Activated naive CD8-positive, alpha-beta T cell (primary cell): ENCODE results near the gene CIDEB.

Experiments
- H3K27ac Mint-ChIP-seq: one replicate; pipeline ENCODE4 v1.8.0; 2021; ENCODE audit warnings: mixed read lengths
- H3K27me3 Mint-ChIP-seq: one replicate; pipeline ENCODE4 v1.8.0; 2021; ENCODE audit warnings: mixed read lengths
- H3K36me3 Mint-ChIP-seq: one replicate; pipeline ENCODE4 v1.8.0; 2021; ENCODE audit warnings: mixed read lengths
- H3K4me1 Mint-ChIP-seq: one replicate; pipeline ENCODE4 v1.8.0; 2021; ENCODE audit warnings: low read depth, mixed read lengths
- H3K4me3 Mint-ChIP-seq: one replicate; pipeline ENCODE4 v1.8.0; 2021; ENCODE audit warnings: mild to moderate bottlenecking, mixed read lengths
- H3K9me3 Mint-ChIP-seq: one replicate; pipeline ENCODE4 v1.8.0; 2021; ENCODE audit warnings: low read depth, mixed read lengths

CIDEB gene

DNA sequence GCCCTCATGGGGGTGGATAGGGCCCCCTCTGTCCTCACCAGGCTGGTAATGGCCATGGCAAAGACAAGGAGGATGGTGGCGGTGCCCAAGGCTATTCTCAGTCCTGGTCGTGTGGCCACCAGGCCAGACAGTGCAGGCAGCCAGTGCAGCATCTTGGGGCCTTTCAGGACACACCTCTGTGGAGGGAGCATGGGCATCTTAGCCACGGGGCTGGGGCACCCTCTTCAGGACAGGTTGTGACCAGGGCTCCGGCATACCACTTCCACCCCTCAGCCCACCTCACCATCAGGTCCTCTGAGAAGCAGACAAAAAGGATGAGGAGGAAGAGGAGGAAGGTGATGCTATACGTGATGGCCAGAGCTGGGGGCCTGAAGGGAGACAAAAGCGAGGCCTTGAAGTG lies 16.2 kb upstream of the CIDEB start:
- H3K4me3 Mint-ChIP-seq: no peak overlapping the region
- H3K4me1 Mint-ChIP-seq: peaks cover 10% of the 10 kb centered on the region
- H3K36me3 Mint-ChIP-seq: no peaks in the 10 kb centered on the region
- no peaks in the 10 kb centered on the region for H3K9me3 Mint-ChIP-seq
- no peak overlapping the region for H3K27ac Mint-ChIP-seq
- no peaks in the 10 kb centered on the region for H3K27me3 Mint-ChIP-seq

DNA sequence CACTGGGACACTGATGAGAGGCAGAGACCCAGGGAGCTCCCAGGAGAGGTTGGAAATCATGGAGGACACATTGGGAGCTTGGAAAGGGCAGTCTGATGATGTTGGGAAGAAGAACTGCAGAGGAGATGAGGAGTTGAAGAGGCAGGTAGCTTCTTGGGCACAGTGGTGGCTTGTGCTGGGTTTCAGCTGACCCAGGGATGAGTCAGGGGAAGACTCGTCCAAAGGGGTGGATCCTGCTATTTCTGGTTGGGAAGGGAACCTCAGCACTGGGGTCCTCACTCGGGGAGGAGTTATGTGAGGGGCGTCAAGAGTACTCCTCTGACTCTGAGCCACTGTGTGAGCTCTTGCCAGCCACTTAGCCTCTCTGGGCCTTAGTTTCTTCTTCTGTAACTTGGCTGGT lies 15.6 kb upstream of the CIDEB start:
- Mint-ChIP-seq H3K9me3 (no peaks in the 10 kb centered on the region), H3K27me3 (no peaks in the 10 kb centered on the region), H3K4me3 (no peak overlapping the region), H3K36me3 (no peaks in the 10 kb centered on the region), H3K27ac (no peak overlapping the region), H3K4me1 (peaks cover 9% of the 10 kb centered on the region)

DNA sequence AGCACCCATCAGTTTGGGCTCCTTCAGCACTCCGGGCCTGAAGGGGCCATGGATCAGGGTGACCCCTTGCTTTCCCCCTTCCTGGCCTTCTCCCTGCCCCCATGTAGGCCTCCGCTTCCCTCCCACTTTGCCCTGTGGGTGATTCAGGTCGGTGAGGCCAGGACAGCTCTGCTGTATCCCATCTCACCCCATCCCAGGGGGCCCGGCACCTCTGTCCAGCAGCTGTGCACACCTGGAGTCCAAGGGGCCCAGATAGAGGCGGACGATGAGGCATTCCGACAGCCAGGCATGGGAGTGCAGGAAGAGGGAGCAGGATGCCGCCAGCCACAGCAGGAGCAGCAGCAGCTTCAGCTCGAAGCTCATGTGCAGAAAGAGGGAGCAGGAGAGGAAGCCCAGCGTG lies 14.9 kb upstream of the CIDEB start:
- H3K27ac Mint-ChIP-seq: no peak overlapping the region
- no peaks in the 10 kb centered on the region for H3K27me3 Mint-ChIP-seq
- H3K4me1 Mint-ChIP-seq: peaks cover 9% of the 10 kb centered on the region
- H3K9me3 Mint-ChIP-seq: no peaks in the 10 kb centered on the region
- no peaks in the 10 kb centered on the region for H3K36me3 Mint-ChIP-seq
- H3K4me3 Mint-ChIP-seq: no peak overlapping the region

DNA sequence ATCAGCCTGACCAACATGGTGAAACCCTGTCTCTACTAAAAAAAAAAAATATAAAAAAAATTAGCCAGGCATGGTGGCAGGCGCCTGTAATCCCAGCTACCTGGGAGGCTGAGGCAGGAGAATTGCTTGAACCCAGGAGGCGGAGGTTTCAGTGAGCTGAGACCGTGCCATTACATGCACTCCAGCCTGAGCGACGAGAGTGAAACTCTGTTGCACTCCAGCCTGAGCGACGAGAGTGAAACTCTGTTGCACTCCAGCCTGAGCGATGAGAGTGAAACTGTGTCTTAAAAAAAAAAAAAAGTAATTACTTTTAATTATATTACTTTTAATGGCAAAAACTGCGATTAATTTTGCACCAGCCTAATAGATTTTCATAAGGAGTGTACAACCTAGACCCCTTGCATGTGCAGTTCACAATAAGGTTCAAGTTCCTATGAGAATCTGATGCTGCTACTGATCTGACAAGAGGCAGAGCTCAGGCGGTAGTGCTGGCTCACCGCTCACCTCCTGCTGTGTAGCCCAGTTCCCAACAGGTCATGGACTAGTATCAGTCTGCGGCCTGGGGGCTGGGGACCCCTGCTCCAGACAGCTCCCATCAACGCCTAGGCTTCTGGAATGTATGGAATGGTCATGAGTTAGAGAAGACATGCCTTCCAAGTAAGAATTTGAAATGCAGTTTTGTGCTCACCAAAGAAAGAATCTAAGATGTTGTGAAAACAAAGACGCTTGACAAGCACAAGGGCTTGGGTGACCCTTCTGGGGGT lies 13.6 kb upstream of the CIDEB start:
- Mint-ChIP-seq H3K27me3 (no peaks in the 10 kb centered on the region), H3K36me3 (no peaks in the 10 kb centered on the region), H3K4me3 (no peak overlapping the region), H3K27ac (no peak overlapping the region), H3K9me3 (no peaks in the 10 kb centered on the region), H3K4me1 (peaks cover 9% of the 10 kb centered on the region)

DNA sequence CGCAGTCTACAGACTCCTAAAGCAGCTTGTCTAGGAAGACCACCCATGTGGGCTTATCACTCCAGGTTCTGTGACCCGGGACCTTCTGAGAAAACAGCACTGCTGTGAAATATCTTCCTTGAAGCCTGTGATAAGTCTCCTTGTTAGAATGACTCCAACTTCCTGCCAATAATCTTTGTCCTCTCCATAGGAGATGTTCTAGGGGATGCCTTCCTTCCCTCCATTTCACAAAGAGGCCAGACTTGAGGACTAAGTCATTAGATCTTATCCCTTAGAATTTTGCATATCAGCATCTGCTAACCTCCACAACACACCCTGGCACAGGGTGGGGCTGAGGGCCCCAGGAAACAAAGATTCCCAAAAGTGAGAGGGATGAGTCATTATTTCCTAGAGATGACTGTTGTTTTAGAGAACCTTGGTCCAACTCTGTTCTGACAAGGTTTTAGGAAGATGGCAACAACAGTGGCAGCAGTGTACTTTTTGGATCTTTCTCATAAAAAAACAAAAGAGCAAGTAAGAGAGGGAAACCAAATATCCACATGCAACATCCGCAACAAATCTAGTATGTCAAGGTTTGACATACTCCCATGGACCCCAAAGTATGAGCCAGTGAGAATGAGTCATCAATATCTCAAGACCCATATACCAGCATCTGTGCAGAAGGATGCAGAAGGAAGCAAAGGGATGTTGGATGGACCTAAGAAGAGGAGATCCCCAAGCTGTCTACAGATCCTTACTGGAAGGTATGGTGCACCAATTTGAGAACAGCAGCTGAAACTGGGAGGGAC lies 9.6 kb upstream of the CIDEB start:
- H3K9me3 Mint-ChIP-seq: no peaks in the 10 kb centered on the region
- no peak overlapping the region for H3K27ac Mint-ChIP-seq
- no peak overlapping the region for H3K4me3 Mint-ChIP-seq
- no peaks in the 10 kb centered on the region for H3K27me3 Mint-ChIP-seq
- H3K36me3 Mint-ChIP-seq: no peaks in the 10 kb centered on the region
- peaks cover 39% of the 10 kb centered on the region for H3K4me1 Mint-ChIP-seq

DNA sequence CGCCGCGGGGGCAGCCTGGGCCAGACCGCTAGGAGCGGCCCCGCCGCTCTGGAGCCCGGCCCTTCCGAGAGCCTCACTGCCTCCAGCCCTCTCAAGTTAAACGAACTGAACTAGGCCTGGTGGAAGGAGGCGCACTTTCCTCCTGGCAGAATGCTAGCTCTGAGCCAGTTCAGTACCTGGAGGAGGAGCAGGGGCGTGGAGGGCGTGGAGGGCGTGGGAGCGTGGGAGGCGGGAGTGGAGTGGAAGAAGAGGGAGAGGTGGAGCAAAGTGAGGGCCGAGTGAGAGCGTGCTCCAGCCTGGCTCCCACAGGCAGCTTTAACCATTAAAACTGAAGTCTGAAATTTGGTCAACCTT lies 8.8 kb upstream of the CIDEB start:
- no peaks in the 10 kb centered on the region for H3K36me3 Mint-ChIP-seq
- no peak overlapping the region for H3K27ac Mint-ChIP-seq
- H3K4me3 Mint-ChIP-seq: no peak overlapping the region
- H3K9me3 Mint-ChIP-seq: no peaks in the 10 kb centered on the region
- H3K27me3 Mint-ChIP-seq: no peaks in the 10 kb centered on the region
- peaks cover 47% of the 10 kb centered on the region for H3K4me1 Mint-ChIP-seq

DNA sequence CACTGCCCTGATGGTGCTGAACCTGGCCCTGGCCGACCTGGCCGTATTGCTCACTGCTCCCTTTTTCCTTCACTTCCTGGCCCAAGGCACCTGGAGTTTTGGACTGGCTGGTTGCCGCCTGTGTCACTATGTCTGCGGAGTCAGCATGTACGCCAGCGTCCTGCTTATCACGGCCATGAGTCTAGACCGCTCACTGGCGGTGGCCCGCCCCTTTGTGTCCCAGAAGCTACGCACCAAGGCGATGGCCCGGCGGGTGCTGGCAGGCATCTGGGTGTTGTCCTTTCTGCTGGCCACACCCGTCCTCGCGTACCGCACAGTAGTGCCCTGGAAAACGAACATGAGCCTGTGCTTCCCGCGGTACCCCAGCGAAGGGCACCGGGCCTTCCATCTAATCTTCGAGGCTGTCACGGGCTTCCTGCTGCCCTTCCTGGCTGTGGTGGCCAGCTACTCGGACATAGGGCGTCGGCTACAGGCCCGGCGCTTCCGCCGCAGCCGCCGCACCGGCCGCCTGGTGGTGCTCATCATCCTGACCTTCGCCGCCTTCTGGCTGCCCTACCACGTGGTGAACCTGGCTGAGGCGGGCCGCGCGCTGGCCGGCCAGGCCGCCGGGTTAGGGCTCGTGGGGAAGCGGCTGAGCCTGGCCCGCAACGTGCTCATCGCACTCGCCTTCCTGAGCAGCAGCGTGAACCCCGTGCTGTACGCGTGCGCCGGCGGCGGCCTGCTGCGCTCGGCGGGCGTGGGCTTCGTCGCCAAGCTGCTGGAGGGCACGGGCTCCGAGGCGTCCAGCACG lies 8.2 kb upstream of the CIDEB start:
- Mint-ChIP-seq H3K4me3 (no peak overlapping the region), H3K27me3 (no peaks in the 10 kb centered on the region), H3K9me3 (no peaks in the 10 kb centered on the region), H3K4me1 (peaks cover 47% of the 10 kb centered on the region), H3K36me3 (no peaks in the 10 kb centered on the region), H3K27ac (no peak overlapping the region)

DNA sequence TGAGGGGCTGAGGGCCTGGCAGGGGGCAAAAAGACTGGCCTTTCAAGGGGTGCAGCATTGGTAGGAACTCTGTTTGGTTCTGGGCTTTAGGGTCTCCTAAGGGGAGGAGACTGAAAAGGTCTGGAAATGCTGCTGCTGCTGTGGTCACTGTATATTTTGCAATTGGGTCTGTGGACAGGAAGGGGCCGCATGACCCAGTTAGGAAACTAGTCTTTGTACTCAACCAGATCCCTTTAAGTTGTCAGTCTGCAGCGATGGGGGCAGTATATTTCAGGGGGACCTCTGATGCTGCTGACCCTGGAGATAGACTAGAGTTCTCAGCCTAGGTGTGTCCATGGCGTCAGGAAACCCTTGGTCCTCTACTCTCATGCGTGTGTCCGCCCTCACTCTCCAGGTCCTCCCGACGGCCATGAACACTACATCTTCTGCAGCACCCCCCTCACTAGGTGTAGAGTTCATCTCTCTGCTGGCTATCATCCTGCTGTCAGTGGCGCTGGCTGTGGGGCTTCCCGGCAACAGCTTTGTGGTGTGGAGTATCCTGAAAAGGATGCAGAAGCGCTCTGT lies 7.5 kb upstream of the CIDEB start:
- Mint-ChIP-seq H3K27me3 (no peaks in the 10 kb centered on the region), H3K36me3 (no peaks in the 10 kb centered on the region), H3K4me1 (peaks cover 47% of the 10 kb centered on the region), H3K27ac (no peak overlapping the region), H3K4me3 (no peak overlapping the region), H3K9me3 (no peaks in the 10 kb centered on the region)

DNA sequence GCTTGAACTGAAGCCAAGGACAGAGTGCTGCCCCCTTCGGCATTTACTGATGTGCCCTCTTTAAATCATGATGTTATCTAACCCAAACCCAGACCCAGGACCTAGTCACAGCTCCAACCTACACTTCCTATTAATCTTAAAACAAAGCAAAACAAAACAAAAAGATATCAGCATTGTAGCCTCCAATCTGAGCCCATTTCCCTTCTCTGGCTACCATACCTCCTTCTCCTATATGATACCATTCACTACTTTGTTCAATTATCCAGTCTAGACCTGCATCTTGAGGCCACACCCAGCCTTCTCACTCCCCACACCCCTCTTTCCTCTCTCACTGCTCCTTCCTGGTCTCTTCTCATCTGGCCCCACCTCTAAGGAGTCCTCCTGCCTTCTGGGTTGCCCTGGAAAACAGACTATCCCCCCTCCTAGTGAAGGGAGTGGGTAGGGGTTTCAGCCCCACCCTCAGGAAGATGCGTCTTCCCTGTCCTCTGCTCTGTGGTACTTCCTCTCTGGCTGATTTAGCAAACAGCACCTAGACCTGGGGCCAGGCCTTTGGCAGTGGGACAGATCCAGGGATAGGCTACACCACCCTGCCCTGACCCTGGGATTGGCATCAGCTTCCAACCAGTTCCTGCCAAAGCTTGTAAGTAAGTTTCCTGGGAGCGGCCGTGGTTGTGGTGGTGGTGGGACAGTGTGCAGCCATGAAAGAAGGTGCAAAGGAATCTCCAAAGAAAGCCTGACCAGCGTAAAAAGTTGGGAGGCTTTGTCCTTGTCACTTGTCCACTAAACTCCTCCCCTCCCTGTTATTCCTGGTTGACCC lies 6.8 kb upstream of the CIDEB start:
- no peaks in the 10 kb centered on the region for H3K36me3 Mint-ChIP-seq
- peaks cover 55% of the 10 kb centered on the region for H3K4me1 Mint-ChIP-seq
- H3K27me3 Mint-ChIP-seq: no peaks in the 10 kb centered on the region
- H3K4me3 Mint-ChIP-seq: no peak overlapping the region
- no peak overlapping the region for H3K27ac Mint-ChIP-seq
- no peaks in the 10 kb centered on the region for H3K9me3 Mint-ChIP-seq

DNA sequence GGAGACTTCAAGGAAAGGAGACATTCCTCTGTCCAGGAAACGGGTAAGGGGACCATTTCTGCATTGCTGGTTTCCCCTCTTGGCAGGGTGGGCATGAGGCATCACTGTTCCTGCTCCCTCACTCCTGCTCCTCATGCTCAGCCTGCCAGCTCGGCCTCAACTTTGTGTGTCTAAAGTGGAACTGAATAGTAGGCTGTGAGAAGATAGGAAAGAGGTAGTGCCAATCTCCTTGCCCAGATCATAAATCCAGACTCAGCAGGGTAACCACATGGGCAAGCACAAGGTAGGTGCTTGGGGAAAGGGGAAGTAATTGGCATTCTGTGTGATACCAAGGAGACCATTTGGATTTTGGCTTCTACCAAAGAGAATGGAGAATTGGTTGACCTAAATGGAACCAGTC lies 6.1 kb upstream of the CIDEB start:
- H3K27ac Mint-ChIP-seq: peak overlapping the region; percentile 5
- H3K36me3 Mint-ChIP-seq: peaks cover under 1% of the 10 kb centered on the region
- H3K9me3 Mint-ChIP-seq: no peaks in the 10 kb centered on the region
- peak overlapping the region; percentile 2 for H3K4me3 Mint-ChIP-seq
- H3K4me1 Mint-ChIP-seq: peaks cover 61% of the 10 kb centered on the region
- H3K27me3 Mint-ChIP-seq: no peaks in the 10 kb centered on the region

DNA sequence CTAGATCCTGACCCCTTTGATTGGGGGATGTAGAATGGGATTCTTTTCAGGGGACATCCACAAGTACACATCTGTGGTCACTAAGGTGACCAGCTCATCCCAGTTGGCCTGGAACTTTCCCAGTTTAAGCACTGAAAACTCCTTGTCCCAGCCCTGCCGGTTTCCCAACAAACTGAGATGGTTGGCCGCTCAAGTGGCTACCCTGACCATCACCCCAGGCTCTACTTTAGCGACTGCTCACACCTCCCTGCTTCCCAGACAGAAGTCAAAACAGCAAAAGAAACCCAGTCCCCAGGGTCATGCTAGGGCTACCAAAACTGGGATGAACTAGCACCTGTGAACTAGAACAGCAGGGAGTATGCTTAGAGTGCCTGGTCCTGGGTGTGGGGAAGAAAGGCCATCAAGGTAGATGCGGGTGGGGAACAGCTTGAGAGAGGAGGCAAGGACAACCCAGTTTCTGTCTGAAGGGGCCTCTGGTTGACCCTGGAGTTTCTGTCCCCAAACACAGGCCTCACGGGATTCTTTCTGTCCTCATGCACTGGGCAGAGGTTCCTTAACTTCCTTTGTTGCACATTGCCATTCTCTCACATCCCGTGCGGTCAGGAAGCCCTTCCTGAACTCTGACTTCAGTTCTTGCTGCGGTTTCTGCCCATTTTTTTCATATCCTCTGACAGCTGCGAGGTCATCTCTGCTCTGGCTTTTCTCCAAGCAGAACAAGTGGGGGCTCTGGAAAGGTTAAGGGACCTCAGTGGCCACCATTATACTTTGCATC lies 5.1 kb upstream of the CIDEB start:
- Mint-ChIP-seq H3K4me3 (peak overlapping the region; percentile 49), H3K36me3 (peaks cover 2% of the 10 kb centered on the region), H3K27ac (peak overlapping the region; percentile 41), H3K27me3 (no peaks in the 10 kb centered on the region), H3K4me1 (peaks cover 66% of the 10 kb centered on the region), H3K9me3 (no peaks in the 10 kb centered on the region)

DNA sequence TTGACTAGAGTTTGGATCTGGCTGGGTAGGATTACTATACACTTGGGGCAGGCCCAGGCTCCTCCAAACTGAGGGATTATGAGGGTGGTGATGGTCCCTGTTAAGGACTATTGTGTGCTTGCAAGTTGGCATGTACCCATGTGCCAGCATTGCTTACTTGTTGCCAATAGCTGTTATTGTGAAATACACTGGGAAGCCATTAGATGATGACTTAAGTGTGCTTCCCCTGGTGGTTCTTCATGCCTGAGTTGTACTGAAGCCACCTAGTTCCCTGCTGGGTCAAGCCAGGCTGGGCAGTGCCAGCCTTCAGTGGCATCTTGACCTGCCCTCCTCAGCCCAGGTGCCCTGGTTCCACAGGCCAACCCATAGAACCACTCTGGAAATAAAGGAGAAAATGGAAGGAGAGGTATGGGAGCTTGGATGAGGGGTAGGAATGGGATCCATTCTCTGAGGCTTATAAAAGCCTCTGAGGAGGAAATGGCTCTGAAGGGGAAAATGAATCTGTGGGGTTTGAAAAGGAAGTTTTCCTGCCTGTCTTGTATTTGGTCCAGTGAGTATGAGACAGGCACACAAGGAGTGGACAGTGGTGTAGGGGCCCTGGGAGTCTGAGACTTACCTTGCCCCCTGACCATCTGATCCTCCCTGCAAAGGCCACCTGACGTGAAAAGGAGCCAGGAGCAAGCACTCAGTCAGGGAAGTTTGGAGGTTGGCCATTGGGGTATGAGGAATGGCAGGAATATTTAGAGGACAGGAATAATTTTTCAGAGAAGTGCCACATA lies 4.2 kb upstream of the CIDEB start:
- Mint-ChIP-seq H3K4me3 (peak overlapping the region; percentile 77), H3K27ac (peak overlapping the region; percentile 61), H3K36me3 (peaks cover 2% of the 10 kb centered on the region), H3K27me3 (no peaks in the 10 kb centered on the region), H3K9me3 (no peaks in the 10 kb centered on the region), H3K4me1 (peaks cover 61% of the 10 kb centered on the region)
